Ectodermal cell (in vitro differentiated cells): ENCODE results near the gene NARF.
"Not testable (repeated sequence)": the region's sequence is repeated elsewhere in the genome, so short reads cannot be mapped to it uniquely, and the experiment has no call there.

ENCODE experiments used
- H3K27ac ChIP-seq: 2 replicates; pipeline ENCODE4 v1.7.0; 2013; ENCODE audit warnings: mild to moderate bottlenecking, low read depth, low read length; ENCODE audit not compliant: insufficient read depth, poor library complexity, severe bottlenecking
- H3K27me3 ChIP-seq: 2 replicates; pipeline ENCODE4 v1.7.0; 2013; ENCODE audit warnings: mild to moderate bottlenecking, low read length; ENCODE audit not compliant: insufficient read depth, control insufficient read depth, poor library complexity, severe bottlenecking
- H3K36me3 ChIP-seq: one replicate; pipeline ENCODE4 v1.7.0; 2013; ENCODE audit warnings: low read length; ENCODE audit not compliant: control insufficient read depth, insufficient read depth
- H3K4me1 ChIP-seq: one replicate; pipeline ENCODE4 v1.7.0; 2013; ENCODE audit warnings: low read length; ENCODE audit not compliant: control insufficient read depth, insufficient read depth
- H3K4me3 ChIP-seq: 2 replicates; pipeline ENCODE4 v1.7.0; 2013; ENCODE audit warnings: low read depth, low read length, control low read depth; ENCODE audit not compliant: insufficient read depth
- H3K9me3 ChIP-seq: 2 replicates; pipeline ENCODE4 v1.7.0; 2013; ENCODE audit warnings: mild to moderate bottlenecking, low read length, moderate library complexity; ENCODE audit not compliant: control insufficient read depth
- WGBS, 2 experiments: methylation state at CpG; one replicate each; pipeline ENCODE4 v1.1.7; 2013; ENCODE audit warnings: missing lambda C conversion rate in 2 of 2; 5-methylcytosine and 5-hydroxymethylcytosine counted together

The NARF gene

DNA sequence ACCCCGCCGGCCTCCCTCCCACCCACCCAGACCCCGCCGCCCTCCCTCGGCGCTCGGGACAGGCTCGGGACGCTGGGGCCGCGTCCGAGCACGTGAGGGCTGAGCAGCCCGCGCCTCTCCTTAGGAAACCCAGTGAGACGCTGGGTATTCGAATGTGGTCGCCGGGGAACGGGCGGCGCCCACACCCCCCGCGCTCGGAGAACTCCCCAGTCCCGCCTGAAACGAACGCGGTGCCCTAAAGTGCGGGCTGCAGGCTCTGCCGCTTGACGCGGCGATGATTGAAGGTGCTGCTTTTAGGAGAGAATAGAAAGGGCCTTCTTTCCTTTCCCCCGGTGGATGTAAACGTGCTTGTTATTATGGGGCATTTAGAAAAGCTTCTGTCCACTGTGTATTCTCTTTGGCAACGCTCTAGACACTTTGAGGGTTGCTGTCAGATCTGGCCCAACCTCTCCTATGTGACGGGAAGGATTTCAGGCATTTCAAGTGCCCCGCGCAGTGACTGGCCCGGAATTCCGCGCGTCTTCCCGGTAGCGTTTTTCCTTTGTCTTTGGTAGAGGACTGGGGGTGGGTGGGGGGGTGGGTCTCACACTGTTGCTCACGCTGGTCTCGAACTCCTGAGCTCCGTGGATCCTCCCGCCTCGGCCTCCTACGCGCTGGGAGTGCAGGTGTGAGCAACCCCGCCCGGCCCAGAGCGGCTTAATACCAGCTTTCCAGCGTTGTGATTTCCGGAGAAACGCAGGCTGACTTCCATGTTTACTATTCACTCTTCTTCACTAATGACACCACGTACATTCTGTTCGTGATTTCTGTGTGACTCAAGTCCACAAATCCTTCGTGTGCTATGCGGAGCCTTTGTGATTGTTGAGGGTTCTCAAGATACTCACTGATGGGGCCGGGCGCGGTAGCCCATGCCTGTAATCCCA is 39.2 kb downstream of the NARF start:
- Histone ChIP-seq H3K27ac (no peak overlapping the region), H3K4me1 (peaks cover 6% of the 10 kb centered on the region), H3K36me3 (no peaks in the 10 kb centered on the region), H3K4me3 (peak overlapping the region; percentile 60), H3K27me3 (peaks cover 31% of the 10 kb centered on the region), H3K9me3 (no peaks in the 10 kb centered on the region)
- WGBS, 2 experiments: 15% methylated on average over 62 to 64 of the region's 66 CpGs

DNA sequence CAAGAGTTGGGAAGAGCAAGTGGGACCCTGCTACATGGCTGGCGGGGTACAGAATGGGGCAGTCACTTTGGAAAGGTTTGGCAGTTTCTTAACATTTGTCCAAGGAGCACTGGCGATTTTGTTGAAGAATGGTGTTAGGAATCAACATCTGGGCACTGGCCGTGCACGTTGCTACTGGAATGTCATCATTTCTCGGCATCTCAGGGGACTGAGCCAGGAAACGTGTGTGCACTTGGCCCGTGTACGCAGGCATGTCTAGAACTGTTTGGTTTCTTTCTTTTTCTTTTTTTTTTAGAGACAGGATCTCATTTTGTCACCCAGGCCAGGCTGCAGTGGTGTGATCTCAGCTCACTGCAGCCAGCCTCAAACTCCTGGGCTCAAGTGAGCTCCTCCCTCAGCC is 43.7 kb downstream of the NARF start:
- Histone ChIP-seq H3K4me3 (no peak overlapping the region), H3K9me3 (no peaks in the 10 kb centered on the region), H3K4me1 (no peaks in the 10 kb centered on the region), H3K27ac (no peak overlapping the region), H3K27me3 (peaks cover 15% of the 10 kb centered on the region), H3K36me3 (no peaks in the 10 kb centered on the region)
- 91 to 94% methylated on average over 8 of the region's 8 CpGs for WGBS, 2 experiments

DNA sequence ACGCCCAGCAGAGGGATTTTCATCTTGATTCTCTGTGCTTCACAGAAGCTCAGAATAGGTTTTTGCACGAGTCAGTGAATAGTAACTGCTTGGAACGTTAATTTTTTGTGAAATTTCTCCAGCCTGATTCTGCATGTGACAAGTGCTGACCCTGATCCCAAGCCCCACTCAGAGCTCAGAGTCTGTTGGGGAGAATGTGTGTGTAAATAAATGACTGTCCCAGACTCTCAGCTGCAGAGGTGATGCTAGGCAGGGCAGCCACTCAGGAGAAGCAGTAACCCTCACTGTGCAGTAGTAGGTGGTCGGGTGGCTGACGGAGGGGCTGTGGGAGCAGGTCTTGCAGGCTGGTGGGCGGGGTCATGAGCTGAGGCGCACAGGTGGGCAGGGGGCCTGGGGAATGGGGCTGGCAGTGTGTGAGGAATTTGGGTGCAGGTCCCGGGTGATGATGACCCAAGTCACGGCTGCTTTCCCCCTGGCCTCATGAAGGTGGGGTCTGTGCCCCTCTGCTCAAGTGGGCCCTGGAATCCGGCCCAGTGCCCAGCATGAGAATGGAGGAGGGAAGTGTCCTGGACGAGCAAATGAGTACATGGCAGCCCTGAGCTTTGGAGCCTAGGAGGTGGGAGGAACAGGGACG is 44.7 kb downstream of the NARF start:
- Histone ChIP-seq H3K4me1 (no peaks in the 10 kb centered on the region), H3K9me3 (no peaks in the 10 kb centered on the region), H3K36me3 (no peaks in the 10 kb centered on the region), H3K27ac (no peak overlapping the region), H3K27me3 (peaks cover 8% of the 10 kb centered on the region), H3K4me3 (no peak overlapping the region)
- WGBS, 2 experiments: 86 to 89% methylated on average over 12 of the region's 12 CpGs

DNA sequence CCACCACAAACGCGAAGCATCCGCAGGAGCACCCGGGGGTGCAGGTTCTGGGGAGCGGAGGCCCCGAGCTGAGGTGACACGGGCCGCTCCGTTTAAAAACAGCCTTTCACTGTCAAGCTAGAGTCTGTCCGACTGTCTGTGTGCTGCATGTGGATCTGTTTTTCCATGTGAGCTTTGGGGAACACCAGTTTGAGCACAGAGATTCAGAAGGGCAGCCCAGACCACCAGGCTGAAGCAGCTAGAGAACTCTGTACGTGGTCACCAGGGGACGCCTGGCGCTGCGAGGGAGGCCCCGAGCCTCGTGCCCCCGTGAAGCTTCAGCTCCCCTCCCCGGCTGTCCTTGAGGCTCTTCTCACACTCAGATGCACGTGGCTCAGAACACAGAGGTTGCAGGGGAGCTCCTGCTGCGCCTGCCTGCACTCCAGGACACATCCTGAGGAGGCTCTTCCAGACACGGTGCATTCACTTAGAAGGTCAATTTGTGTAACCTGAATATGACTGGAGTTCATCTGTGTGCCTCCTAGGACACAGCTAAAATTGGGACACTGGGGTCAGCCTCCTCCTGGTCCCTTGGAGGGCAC is 45.3 kb downstream of the NARF start:
- H3K4me3 ChIP-seq: no peak overlapping the region
- H3K4me1 ChIP-seq: no peaks in the 10 kb centered on the region
- 85 to 86% methylated on average over 21 of the region's 21 CpGs for WGBS, 2 experiments
- H3K9me3 ChIP-seq: no peaks in the 10 kb centered on the region
- no peaks in the 10 kb centered on the region for H3K36me3 ChIP-seq
- H3K27me3 ChIP-seq: peaks cover 4% of the 10 kb centered on the region
- H3K27ac ChIP-seq: no peak overlapping the region

DNA sequence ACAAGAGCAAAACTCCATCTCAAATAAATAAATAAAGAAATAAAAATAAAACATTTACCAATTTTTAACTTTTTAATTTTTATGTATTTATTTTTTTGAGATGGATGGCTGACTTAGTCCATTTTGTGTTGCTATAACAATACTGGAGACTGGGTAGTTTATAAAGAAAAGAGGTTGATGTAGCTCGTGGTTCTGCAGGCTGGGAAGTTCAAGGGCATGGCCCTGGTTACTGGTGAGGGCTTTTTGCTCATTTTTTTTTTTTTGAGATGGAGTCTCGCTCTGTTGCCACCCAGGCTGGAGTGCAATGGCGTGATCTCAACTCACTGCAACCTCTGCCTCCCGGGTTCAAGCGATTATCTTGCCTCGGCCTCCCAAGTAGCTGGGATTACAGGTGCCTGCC is 46.8 kb downstream of the NARF start:
- no peak overlapping the region for H3K4me3 ChIP-seq
- no peaks in the 10 kb centered on the region for H3K36me3 ChIP-seq
- no peak overlapping the region for H3K27ac ChIP-seq
- no peaks in the 10 kb centered on the region for H3K27me3 ChIP-seq
- no peaks in the 10 kb centered on the region for H3K9me3 ChIP-seq
- 90 to 94% methylated on average over 6 of the region's 6 CpGs for WGBS, 2 experiments
- no peaks in the 10 kb centered on the region for H3K4me1 ChIP-seq

DNA sequence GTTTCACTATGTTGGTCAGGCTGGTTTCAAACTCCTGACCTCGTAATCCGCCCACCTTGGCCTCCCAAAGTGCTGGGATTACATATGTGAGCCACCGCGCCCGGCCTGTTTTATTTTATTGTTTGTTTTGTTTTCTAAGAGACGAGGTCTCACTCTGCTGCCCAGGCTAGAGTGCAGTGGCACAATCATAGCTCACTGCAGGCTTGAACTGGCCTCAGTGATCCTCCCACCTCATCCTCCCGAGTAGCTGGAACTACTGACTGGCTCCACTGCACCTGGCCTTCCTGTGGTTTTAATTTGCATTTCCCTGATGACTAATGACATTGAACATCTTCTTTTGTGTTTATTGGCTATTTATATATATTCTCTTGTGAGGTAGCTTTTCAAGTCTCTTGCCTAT is 47.9 kb downstream of the NARF start:
- 88 to 91% methylated on average over 7 of the region's 7 CpGs for WGBS, 2 experiments
- not testable (repeated sequence) for H3K4me3 ChIP-seq, H3K4me1 ChIP-seq, H3K27me3 ChIP-seq, H3K36me3 ChIP-seq, H3K27ac ChIP-seq, H3K9me3 ChIP-seq

DNA sequence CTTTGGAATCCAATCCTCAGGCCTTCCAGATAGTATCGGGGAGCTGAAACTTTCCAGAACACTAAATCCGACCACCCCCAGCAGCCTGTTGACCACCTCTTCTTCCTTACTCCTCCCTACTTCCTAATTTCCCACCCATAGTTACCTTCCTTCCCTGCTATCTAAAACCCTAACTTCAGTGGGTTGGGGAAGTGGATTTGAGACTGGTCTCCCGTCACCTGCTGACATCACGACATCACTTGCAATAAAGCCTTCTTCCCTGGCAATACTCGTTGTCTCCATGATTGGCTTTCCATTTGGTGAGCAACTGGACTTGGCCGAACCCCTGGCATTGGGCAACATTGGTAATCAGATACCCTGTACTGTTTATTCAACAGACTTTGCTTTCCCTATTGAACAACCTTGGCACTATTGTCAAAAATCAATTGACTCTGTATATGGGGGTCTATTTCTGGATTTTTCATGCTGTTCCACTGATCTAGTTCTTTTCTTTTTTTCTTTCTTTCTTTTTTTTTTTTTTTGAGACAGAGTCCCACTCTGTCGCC is 49.2 kb downstream of the NARF start:
- no peaks in the 10 kb centered on the region for H3K27me3 ChIP-seq
- no peaks in the 10 kb centered on the region for H3K4me1 ChIP-seq
- WGBS, 2 experiments: 89 to 91% methylated on average over 7 of the region's 7 CpGs
- no peaks in the 10 kb centered on the region for H3K9me3 ChIP-seq
- no peak overlapping the region for H3K4me3 ChIP-seq
- H3K27ac ChIP-seq: no peak overlapping the region
- H3K36me3 ChIP-seq: no peaks in the 10 kb centered on the region

DNA sequence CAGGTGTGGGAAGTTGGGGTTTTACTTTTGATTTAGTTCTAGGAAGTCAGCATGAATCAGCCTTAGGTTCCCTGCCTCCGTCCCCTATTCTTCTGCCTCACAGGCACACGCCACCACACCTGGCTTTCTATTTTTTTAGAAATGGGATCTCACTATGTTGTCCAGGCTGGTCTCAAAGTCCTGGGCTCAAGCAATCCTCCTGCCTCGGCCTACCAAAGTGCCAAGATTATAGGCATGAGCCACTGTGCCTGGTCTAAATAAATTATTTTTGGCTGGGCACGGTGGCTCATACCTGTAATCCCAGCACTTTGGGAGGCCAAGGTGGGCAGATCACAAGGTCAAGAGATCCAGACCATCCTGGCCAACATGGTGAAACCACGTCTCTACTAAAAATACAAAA is 53.1 kb downstream of the NARF start:
- not testable (repeated sequence) for H3K27me3 ChIP-seq, H3K4me3 ChIP-seq, H3K4me1 ChIP-seq, H3K9me3 ChIP-seq, H3K36me3 ChIP-seq, H3K27ac ChIP-seq
- WGBS, 2 experiments: 89 to 94% methylated on average over 5 of the region's 5 CpGs

DNA sequence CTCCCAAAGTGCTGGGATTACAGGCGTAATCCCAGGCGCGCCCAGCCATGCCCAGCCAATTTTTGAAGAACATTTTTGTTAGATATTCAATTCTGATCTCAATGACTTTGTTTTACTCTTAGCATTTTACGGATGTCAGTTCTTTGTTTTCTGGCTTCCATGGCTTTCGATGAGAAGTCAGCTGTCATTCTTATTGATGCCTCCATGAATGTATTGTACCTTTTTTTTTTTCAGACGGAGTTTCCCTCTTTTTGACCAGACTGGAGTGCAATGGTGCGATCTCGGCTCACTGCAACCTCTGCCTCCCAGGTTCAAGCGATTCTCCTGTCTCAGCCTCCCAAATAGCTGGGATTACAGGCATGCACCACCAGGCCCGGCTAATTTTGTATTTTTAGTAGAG is 55.3 kb downstream of the NARF start:
- WGBS, 2 experiments: 87 to 88% methylated on average over 10 of the region's 10 CpGs
- H3K27ac ChIP-seq, H3K4me3 ChIP-seq, H3K9me3 ChIP-seq, H3K27me3 ChIP-seq, H3K4me1 ChIP-seq, H3K36me3 ChIP-seq: not testable (repeated sequence)

DNA sequence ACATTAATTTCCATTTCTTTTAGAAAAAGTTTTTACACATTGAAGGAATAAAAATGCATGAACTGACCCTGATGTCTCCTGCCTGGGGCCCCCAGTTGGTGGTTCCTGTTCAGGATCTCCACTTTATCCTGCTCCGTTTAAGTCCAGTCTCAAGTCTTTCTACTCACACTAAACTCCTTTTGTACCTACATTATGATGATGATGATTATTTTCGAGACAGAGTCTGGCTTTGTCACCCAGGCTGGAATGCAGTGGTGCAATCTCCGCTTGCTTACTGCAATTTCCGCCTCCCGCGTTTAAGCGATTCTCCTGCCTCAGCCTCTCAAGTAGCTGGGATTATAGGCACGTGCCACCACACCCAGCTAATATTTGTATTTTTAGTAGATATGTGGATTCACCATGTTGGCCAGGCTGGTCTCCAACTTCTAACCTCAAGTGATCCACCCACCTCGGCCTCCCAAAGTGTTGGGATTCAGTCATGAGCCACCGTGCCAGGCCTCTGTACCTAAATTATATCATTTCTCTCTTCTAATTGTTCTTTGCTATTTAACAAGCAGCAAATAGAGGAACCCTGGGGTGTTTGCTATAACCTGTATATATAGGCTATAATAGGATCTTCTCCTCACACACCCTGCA is 58.8 kb downstream of the NARF start:
- H3K4me1 ChIP-seq: no peaks in the 10 kb centered on the region
- no peaks in the 10 kb centered on the region for H3K27me3 ChIP-seq
- no peaks in the 10 kb centered on the region for H3K9me3 ChIP-seq
- 93% methylated on average over 10 of the region's 10 CpGs for WGBS, 2 experiments
- H3K27ac ChIP-seq: no peak overlapping the region
- H3K4me3 ChIP-seq: no peak overlapping the region
- no peaks in the 10 kb centered on the region for H3K36me3 ChIP-seq
